MCF 10A (cell line): Measurements from ENCODE around the gene RUBCN. TPM values are rescaled to one million over a fixed set of nuclear protein-coding genes. Genes with fewer than 3 reads are reported as not detected.

Experiments used
- BruUV-seq: library from RNA; stranded (reverse); fragments of 400-500 nt; replicated peaks from 2 replicates; lab custom pipeline; 2021; lab: Mats Ljungman, UMichigan
- CTCF ChIA-PET: fragments of 300-600 bp; sonication (Branson Sonifier 250); formaldehyde crosslinking; extraction: SDS; loops from one replicate; lab custom pipeline; 2021; ENCODE audit warnings: antibody characterized with exemption, inconsistent platforms; lab: Yijun Ruan, JAX
- POLR2A ChIA-PET: fragments of 300-600, 350-650 bp; sonication (Branson Sonifier 250); formaldehyde crosslinking; extraction: SDS; loops from one replicate; lab custom pipeline; 2020; ENCODE audit warnings: antibody characterized with exemption, inconsistent platforms; lab: Yijun Ruan, JAX
- DNase-seq: peaks from one replicate; pipeline ENCODE4 v3.0.0-alpha.2; 2018; ENCODE audit not compliant: unreplicated experiment
- H3K27ac Mint-ChIP-seq: one replicate; pipeline ENCODE4 v1.8.0; 2022; ENCODE audit warnings: mild to moderate bottlenecking, low read depth, mixed read lengths; ENCODE audit not compliant: unreplicated experiment
- H3K27me3 Mint-ChIP-seq: one replicate; pipeline ENCODE4 v1.8.0; 2022; ENCODE audit warnings: mixed read lengths; ENCODE audit not compliant: insufficient read depth, unreplicated experiment
- H3K36me3 Mint-ChIP-seq: one replicate; pipeline ENCODE4 v1.8.0; 2022; ENCODE audit warnings: mild to moderate bottlenecking, moderate library complexity, mixed read lengths; ENCODE audit not compliant: insufficient read depth, unreplicated experiment
- H3K4me1 Mint-ChIP-seq: one replicate; pipeline ENCODE4 v1.8.0; 2022; ENCODE audit warnings: mixed read lengths; ENCODE audit not compliant: insufficient read depth, unreplicated experiment
- H3K4me3 Mint-ChIP-seq: one replicate; pipeline ENCODE4 v1.8.0; 2022; ENCODE audit warnings: mild to moderate bottlenecking, moderate library complexity, mixed read lengths; ENCODE audit not compliant: unreplicated experiment
- H3K9me3 Mint-ChIP-seq: one replicate; pipeline ENCODE4 v1.8.0; 2022; ENCODE audit warnings: mixed read lengths; ENCODE audit not compliant: unreplicated experiment
- CTCF ChIP-seq: fragments of 200-600 bp; IDR thresholded peaks from one replicate; pipeline ENCODE4 v1.8.0; 2022; ENCODE audit warnings: antibody characterized with exemption, mild to moderate bottlenecking; ENCODE audit not compliant: unreplicated experiment
- intact Hi-C: fragments of 100-400 bp; cut with micrococcal nuclease; formaldehyde crosslinking; loops from 2 replicates; pipeline ENCODE4 v1.14.1; 2022
- total RNA-seq: library from RNA; stranded (reverse); gene quantifications from 2 replicates; pipeline ENCODE4 v1.2.3, GENCODE V29; 2022

RUBCN gene
- total RNA-seq, 1 experiment from 2014 or later = 29.9 TPM

- ChIA-PET CTCF (no interaction called here), POLR2A (interaction anchor here (1.5 kb wide), 1 partner anchor 49 kb away, joined by 4 read pairs; no protein-coding TSS in a partner anchor)
- DNase-seq = no peak
- H3K4me3 Mint-ChIP-seq = no peak overlapping the region
- H3K27ac Mint-ChIP-seq = no peak overlapping the region
- BruUV-seq = no TSS peak
- H3K4me1 Mint-ChIP-seq = no peaks in the 10 kb centered on the region
- peaks cover 7% of the 10 kb centered on the region for H3K9me3 Mint-ChIP-seq
- intact Hi-C loops = no loop called here
- TF ChIP-seq CTCF = no peak
- H3K27me3 Mint-ChIP-seq = no peaks in the 10 kb centered on the region
- peaks cover 61% of the 10 kb centered on the region for H3K36me3 Mint-ChIP-seq
Measured at GRCh38 chr3:197701841-197702240, 34.9 kb downstream of the RUBCN start.

- Mint-ChIP-seq H3K27me3 (no peaks in the 10 kb centered on the region), H3K4me1 (no peaks in the 10 kb centered on the region), H3K27ac (no peak overlapping the region), H3K9me3 (peaks cover 7% of the 10 kb centered on the region), H3K4me3 (no peak overlapping the region), H3K36me3 (peaks cover 67% of the 10 kb centered on the region)
- POLR2A ChIA-PET = interaction anchor here (0.5 to 1.5 kb wide), 2 partner anchors 24 to 51 kb away, joined by 3 to 4 read pairs; no protein-coding TSS in a partner anchor
- BruUV-seq = no TSS peak
- intact Hi-C loops = no loop called here
- TF ChIP-seq CTCF = no peak
- CTCF ChIA-PET = no interaction called here
- no peak for DNase-seq
Measured at GRCh38 chr3:197700095-197700494, 36.6 kb downstream of the RUBCN start.

- H3K4me3 Mint-ChIP-seq = no peak overlapping the region
- CTCF ChIA-PET = no interaction called here
- no TSS peak for BruUV-seq
Measured at GRCh38 chr3:197697355-197697754, 39.3 kb downstream of the RUBCN start.

GRCh38 chr3:197694251-197694650 is 42.5 kb downstream of the RUBCN start:
- no peaks in the 10 kb centered on the region for H3K27me3 Mint-ChIP-seq
- intact Hi-C loops = no loop called here
- H3K4me3 Mint-ChIP-seq = no peak overlapping the region
- peaks cover 7% of the 10 kb centered on the region for H3K9me3 Mint-ChIP-seq
- no TSS peak for BruUV-seq
- no peak for DNase-seq
- CTCF ChIA-PET = interaction anchor here (0.6 kb wide), 1 partner anchor 103 kb away, joined by 6 read pairs; no protein-coding TSS in a partner anchor
- peaks cover 58% of the 10 kb centered on the region for H3K36me3 Mint-ChIP-seq
- no peak for TF ChIP-seq CTCF
- POLR2A ChIA-PET = no interaction called here
- H3K27ac Mint-ChIP-seq = no peak overlapping the region
- H3K4me1 Mint-ChIP-seq = no peaks in the 10 kb centered on the region

More at GRCh38 chr3:197697355-197697754, 39.3 kb downstream of the RUBCN start:
- intact Hi-C loops = no loop called here
- POLR2A ChIA-PET = interaction anchor here (1.0 to 2.0 kb wide), 2 partner anchors 11 to 15 kb away, joined by 3 to 7 read pairs; no protein-coding TSS in a partner anchor
- peaks cover 63% of the 10 kb centered on the region for H3K36me3 Mint-ChIP-seq
- no peaks in the 10 kb centered on the region for H3K27me3 Mint-ChIP-seq
- no peak for DNase-seq
- peaks cover 7% of the 10 kb centered on the region for H3K9me3 Mint-ChIP-seq
- no peak for TF ChIP-seq CTCF
- H3K27ac Mint-ChIP-seq = no peak overlapping the region
- no peaks in the 10 kb centered on the region for H3K4me1 Mint-ChIP-seq
